ENCODE results near the gene PHF19. TPM values are rescaled to one million over a fixed set of nuclear protein-coding genes. Genes with fewer than 3 reads are reported as not detected.

PHF19 gene
- total and polyA plus RNA-seq, 2 experiments from 2014 or later: 16.8 to 31.0 TPM

GRCh38 chr9:120855827-120856670 lies 20.9 kb downstream of the PHF19 start:
- Histone ChIP-seq H3K4me1 (ENCODE audit: insufficient read depth) (peaks cover 16% of the 10 kb centered on the region), H3F3A (replicated peaks; ENCODE audit: low read depth) (no peaks in the 10 kb centered on the region), H3K4me2 (no peak overlapping the region), H2AFZ (no peak overlapping the region), H3K27me3 (ENCODE audit: insufficient read depth) (no peaks in the 10 kb centered on the region), H3K79me2 (replicated peaks; ENCODE audit: insufficient read depth) (no peaks in the 10 kb centered on the region), H3K9me2 (ENCODE audit: insufficient read depth) (no peaks in the 10 kb centered on the region), H3K36me3 (ENCODE audit: insufficient read depth) (no peaks in the 10 kb centered on the region), H4K20me1 (replicated peaks; ENCODE audit: insufficient read depth) (no peaks in the 10 kb centered on the region), H3K27ac (ENCODE audit: low read depth) (no peak overlapping the region), H3K4me3 (no peak overlapping the region)
- Mint-ChIP-seq H3K27me3 (ENCODE audit: insufficient read depth, low read depth, poor library complexity) (peaks cover 8% of the 10 kb centered on the region), H3K9me3 (no peaks in the 10 kb centered on the region), H3K4me1 (peaks cover 22% of the 10 kb centered on the region), H3K27ac (peak overlapping the region; percentile 49; the same call in 1 of the 2 replicates), H3K4me3 (no peak overlapping the region), H3K36me3 (ENCODE audit: low read depth) (peaks cover 16% of the 10 kb centered on the region)
- TF ChIP-seq EZH2 (IDR thresholded peaks at IDR 0.05; ENCODE audit: low read depth, unreplicated experiment): no peak
- no peak for TF ChIP-seq ZNF331 (CRISPR knock-in tag; IDR thresholded peaks at IDR 0.05; ENCODE audit: low read depth)
- TF ChIP-seq ZNF114 (CRISPR knock-in tag; IDR thresholded peaks at IDR 0.05): no peak
- TF ChIP-seq POLR2AphosphoS5 (IDR thresholded peaks at IDR 0.05; ENCODE audit: low read depth): no peak
- TF ChIP-seq EZH2phosphoT487 (IDR thresholded peaks at IDR 0.05; ENCODE audit: unreplicated experiment): no peak
- no peak for TF ChIP-seq STAT1 (IDR thresholded peaks at IDR 0.05; ENCODE audit: unreplicated experiment)
- no peak for TF ChIP-seq ETS1 (IDR thresholded peaks at IDR 0.05)
- TF ChIP-seq JUNB (IDR thresholded peaks at IDR 0.05; ENCODE audit: unreplicated experiment): no peak
- no peak for TF ChIP-seq REST (IDR thresholded peaks at IDR 0.05; ENCODE audit: unreplicated experiment)
- TF ChIP-seq ZNF462 (CRISPR knock-in tag; IDR thresholded peaks at IDR 0.05): no peak
- no peak for TF ChIP-seq NANOG (IDR thresholded peaks at IDR 0.05; ENCODE audit: borderline replicate concordance)
- DNase-seq (ENCODE audit: low spot score): no peak
- ATAC-seq: no peak

Data from GM23338 (cell line).